GM06990 (cell line): ENCODE results near the gene PTPRC.

ENCODE experiments used
- DNase-seq: peaks from one replicate; pipeline ENCODE4 v3.0.0-alpha.2; 2011; ENCODE audit not compliant: insufficient read length; ENCODE audit errors: extremely low read depth
- H3K27me3 ChIP-seq: replicated peaks from 2 replicates; pipeline ENCODE4 v1.6.0; 2011; ENCODE audit warnings: low read length; ENCODE audit not compliant: control insufficient read depth, insufficient read depth
- H3K36me3 ChIP-seq: 2 replicates; pipeline ENCODE4 v1.5.1; 2011; ENCODE audit warnings: low read length; ENCODE audit not compliant: control insufficient read depth, insufficient read depth
- H3K4me3 ChIP-seq: replicated peaks from 2 replicates; pipeline ENCODE4 v1.5.1; 2011; ENCODE audit warnings: low read depth, mild to moderate bottlenecking, control low read depth, low read length
- TF ChIP-seq, protein P1 (sequence below): IDR thresholded peaks from 2 replicates; pipeline ENCODE4 v1.5.1; 2011; ENCODE audit warnings: low read length, control low read depth, mild to moderate bottlenecking, inconsistent platforms; ENCODE audit not compliant: insufficient read depth, poor library complexity, severe bottlenecking

PTPRC gene

DNA sequence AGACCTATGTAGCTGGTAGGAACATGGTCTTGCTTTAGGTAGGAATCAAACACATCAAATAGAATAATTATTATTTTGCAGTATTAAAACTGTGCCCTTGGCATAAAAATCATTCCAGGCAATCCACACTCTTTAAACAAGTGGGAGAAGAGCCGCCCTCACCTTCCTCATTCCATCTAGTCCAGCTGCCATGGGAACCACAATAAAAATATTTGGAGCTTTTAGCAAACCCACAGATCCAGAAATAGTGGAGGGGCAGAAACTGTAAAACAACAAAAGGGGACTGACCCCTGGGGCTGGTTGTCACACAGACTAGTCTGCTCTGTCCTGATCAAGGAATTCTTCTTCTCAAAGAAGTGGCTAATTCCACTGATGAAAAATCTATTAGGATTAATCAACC, 61.6 kb downstream of the PTPRC start:
- Histone ChIP-seq H3K27me3 (no peaks in the 10 kb centered on the region), H3K36me3 (peaks cover 9% of the 10 kb centered on the region), H3K4me3 (no peak overlapping the region)
- no peak for DNase-seq
- TF ChIP-seq, protein P1, sequence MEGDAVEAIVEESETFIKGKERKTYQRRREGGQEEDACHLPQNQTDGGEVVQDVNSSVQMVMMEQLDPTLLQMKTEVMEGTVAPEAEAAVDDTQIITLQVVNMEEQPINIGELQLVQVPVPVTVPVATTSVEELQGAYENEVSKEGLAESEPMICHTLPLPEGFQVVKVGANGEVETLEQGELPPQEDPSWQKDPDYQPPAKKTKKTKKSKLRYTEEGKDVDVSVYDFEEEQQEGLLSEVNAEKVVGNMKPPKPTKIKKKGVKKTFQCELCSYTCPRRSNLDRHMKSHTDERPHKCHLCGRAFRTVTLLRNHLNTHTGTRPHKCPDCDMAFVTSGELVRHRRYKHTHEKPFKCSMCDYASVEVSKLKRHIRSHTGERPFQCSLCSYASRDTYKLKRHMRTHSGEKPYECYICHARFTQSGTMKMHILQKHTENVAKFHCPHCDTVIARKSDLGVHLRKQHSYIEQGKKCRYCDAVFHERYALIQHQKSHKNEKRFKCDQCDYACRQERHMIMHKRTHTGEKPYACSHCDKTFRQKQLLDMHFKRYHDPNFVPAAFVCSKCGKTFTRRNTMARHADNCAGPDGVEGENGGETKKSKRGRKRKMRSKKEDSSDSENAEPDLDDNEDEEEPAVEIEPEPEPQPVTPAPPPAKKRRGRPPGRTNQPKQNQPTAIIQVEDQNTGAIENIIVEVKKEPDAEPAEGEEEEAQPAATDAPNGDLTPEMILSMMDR, result no peak

DNA sequence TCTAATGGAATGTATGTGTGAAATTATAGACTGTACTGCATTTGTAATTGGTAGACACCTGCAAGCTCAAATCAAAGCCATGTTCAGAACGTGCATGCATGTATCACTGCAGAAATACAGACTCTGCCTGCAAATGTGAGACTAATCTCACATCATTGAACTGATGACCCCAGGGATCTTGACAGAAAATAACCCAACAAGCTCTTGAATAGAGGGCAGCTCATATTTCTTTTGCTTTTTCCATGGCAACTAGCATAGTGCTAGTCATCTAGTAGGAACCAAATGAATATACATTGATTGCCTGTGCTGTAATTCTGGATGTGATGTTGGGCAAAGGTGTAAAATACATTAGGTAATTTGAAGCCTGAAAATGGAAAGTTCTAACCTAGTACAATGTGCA, 62.4 kb downstream of the PTPRC start:
- Histone ChIP-seq H3K27me3 (no peaks in the 10 kb centered on the region), H3K36me3 (peaks cover 9% of the 10 kb centered on the region), H3K4me3 (no peak overlapping the region)
- TF ChIP-seq, protein P1, result no peak
- DNase-seq, result no peak

DNA sequence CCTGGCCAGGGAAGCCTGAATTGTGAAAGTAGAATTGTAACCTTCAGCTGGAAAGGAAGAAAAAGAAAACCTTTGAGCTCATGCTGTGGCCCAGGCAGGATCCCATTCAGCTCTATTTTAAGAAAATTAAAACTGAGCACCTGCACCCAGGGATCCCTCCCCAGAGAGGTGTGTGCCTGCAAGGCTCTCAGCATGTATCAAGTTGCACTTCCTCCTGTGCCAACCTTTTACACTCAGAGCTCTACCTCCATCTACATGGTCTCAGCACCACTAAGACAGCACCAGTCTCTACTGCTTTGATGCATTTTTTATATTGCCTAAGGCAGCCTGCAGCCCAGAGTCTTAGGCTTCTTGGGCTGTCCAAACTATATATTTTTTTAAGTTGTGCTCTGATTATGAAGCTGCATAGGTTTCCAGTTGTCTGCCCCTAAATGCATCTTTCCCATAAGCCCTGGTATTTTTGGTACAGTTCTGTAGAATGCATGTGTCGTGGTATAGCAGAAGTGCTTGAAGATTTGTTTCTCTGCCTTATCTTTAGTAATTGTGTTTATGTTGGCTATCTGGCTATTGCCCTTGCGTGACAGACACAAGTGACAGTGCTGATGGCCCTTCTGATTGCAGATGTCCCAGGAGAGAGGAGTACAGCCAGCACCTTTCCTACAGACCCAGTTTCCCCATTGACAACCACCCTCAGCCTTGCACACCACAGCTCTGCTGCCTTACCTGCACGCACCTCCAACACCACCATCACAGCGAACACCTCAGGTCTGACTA, 63.1 kb downstream of the PTPRC start:
- H3K4me3 ChIP-seq, result no peak overlapping the region
- TF ChIP-seq, protein P1, result no peak
- no peak for DNase-seq
- H3K36me3 ChIP-seq, result peaks cover 9% of the 10 kb centered on the region
- no peaks in the 10 kb centered on the region for H3K27me3 ChIP-seq

DNA sequence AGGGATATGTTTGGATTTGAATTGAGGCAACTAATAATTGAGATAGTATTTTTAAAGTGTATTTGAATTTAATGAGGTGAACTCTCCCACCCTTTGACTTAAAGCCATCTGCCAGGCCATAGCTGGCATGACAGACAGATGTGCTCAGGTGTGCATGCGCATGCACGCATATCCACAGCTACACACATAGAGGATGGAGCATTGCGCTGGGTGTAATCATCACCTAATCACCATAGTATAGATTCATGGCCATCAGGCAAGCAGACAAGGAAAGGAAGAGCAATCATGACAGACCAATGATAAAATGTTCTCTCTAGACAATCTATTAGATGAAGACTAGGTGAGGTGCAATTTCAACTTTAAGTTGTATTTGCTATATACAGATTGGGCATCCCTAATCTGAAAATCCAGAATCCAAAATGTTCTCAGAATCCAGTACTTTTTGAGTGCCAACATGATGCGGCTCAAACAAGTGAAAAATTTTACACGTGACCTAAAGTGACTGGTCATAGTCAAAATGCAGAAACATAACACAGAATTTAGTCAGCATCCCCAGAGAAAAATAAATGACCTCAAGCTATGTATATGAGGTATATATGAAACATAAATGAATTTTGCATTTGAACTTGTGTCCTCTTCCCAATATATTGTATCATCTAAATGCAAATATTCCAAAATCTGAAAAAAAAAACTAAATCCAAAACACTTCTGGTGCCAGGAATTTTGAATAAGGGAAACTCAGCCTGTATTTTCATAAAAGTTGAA, 70.1 kb downstream of the PTPRC start:
- Histone ChIP-seq H3K4me3 (no peak overlapping the region), H3K27me3 (no peaks in the 10 kb centered on the region), H3K36me3 (peaks cover 2% of the 10 kb centered on the region; the same call in 1 of the 2 replicates)
- TF ChIP-seq, protein P1, result no peak
- no peak for DNase-seq

DNA sequence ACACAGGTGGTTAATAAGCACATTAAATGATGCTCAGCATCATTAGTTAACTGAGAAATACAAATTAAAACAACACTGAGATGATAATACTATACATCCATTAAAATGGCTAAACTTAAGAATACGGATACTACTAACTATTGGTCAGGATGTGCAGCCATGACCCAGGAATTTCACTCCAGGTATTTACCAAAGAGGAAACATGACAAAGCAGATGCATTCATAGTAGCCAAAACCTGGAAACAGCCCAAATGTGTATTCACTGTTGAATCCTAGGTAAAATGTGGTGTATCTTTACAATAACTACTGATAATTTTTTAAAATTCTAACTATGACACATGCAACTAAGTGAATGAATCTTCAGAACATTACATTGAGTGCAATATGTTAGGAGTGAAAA, 73.0 kb downstream of the PTPRC start:
- Histone ChIP-seq H3K4me3 (no peak overlapping the region), H3K27me3 (no peaks in the 10 kb centered on the region), H3K36me3 (peaks cover 5% of the 10 kb centered on the region)
- no peak for DNase-seq
- TF ChIP-seq, protein P1, result no peak
